GM12878 (cell line): ENCODE measurements around the gene SYTL5. TPM values are rescaled to one million over a fixed set of nuclear protein-coding genes. Genes with fewer than 3 reads are reported as not detected.

ENCODE experiments used
- ATAC-seq: fragments of 200-7000 bp; cut with Tn5 transposase; 3 replicates; pipeline ENCODE4 v1.9.1; 2020; ENCODE audit warnings: mild to moderate bottlenecking, moderate library complexity
- BruUV-seq: library from RNA; stranded (reverse); fragments of 400-500 nt; replicated peaks from 2 replicates; lab custom pipeline; 2021; lab: Mats Ljungman, UMichigan
- CTCF ChIA-PET: fragments of 300-600 bp; sonication (Branson Sonifier 250); formaldehyde crosslinking; extraction: SDS; loops from one replicate; lab custom pipeline; 2021; ENCODE audit warnings: inconsistent platforms; lab: Yijun Ruan, JAX
- POLR2A ChIA-PET: fragments of 350-600 bp; formaldehyde crosslinking; extraction: SDS; loops from one replicate; lab custom pipeline; 2021; ENCODE audit warnings: inconsistent platforms; lab: Charles Lee
- RAD21 ChIA-PET: fragments of 300-600 bp; sonication (Branson Sonifier 250); formaldehyde crosslinking; loops from one replicate; lab custom pipeline; 2023; ENCODE audit warnings: antibody characterized with exemption; ENCODE audit not compliant: unreplicated experiment; lab: Charles Lee
- SMC1A ChIA-PET: fragments of 300-600 bp; sonication (Branson Sonifier 250); formaldehyde crosslinking; loops from one replicate; lab custom pipeline; 2023; ENCODE audit not compliant: unreplicated experiment, uncharacterized antibody; lab: Charles Lee
- DNase-seq: peaks from one replicate; pipeline ENCODE4 v3.0.0-alpha.2; 2011; ENCODE audit warnings: low read depth, low spot score
- FAIRE-seq: peaks from 3 replicates; lab custom pipeline; 2011; peaks lifted over from hg19 to GRCh38; lab: Jason Lieb, UNC
- H2AFZ ChIP-seq: 2 replicates; pipeline ENCODE4 v1.6.0; 2011; ENCODE audit warnings: low read depth, low read length, control low read depth; ENCODE audit not compliant: control insufficient read depth
- H3K27ac ChIP-seq: 2 replicates; pipeline ENCODE4 v1.5.1; 2011; ENCODE audit warnings: control low read depth; ENCODE audit not compliant: control insufficient read depth, insufficient read depth
- H3K27me3 ChIP-seq, 2 experiments: replicated peaks in 1 of 2; 2 replicates each; pipeline versions ENCODE4 v1.6.0 to v1.6.1; 2011; ENCODE audit warnings: low read length in 1 of 2; ENCODE audit not compliant: control insufficient read depth in 2 of 2, insufficient read depth in 2 of 2
- H3K36me3 ChIP-seq, 2 experiments: 2 replicates each; pipeline ENCODE4 v1.5.1; 2011; ENCODE audit warnings: low read length in 1 of 2; ENCODE audit not compliant: control insufficient read depth in 2 of 2, insufficient read depth in 2 of 2
- H3K4me1 ChIP-seq: 2 replicates; pipeline ENCODE4 v1.6.1; 2011; ENCODE audit warnings: mild to moderate bottlenecking, low read length, moderate library complexity, mixed read lengths; ENCODE audit not compliant: control insufficient read depth, insufficient read depth
- H3K4me2 ChIP-seq: 2 replicates; pipeline ENCODE4 v1.6.0; 2011; ENCODE audit warnings: control low read depth; ENCODE audit not compliant: control insufficient read depth, insufficient read depth
- H3K4me3 ChIP-seq: fragments of 200-600 bp; sonication (generic); 2 replicates; pipeline ENCODE4 v1.5.1; 2016
- H3K79me2 ChIP-seq: 2 replicates; pipeline ENCODE4 v1.6.0; 2011; ENCODE audit warnings: low read length; ENCODE audit not compliant: control insufficient read depth, insufficient read depth
- H3K9ac ChIP-seq: 2 replicates; pipeline ENCODE4 v1.8.0; 2011; ENCODE audit warnings: low read length, control low read depth, mixed read lengths; ENCODE audit not compliant: control insufficient read depth, insufficient read depth
- H3K9me3 ChIP-seq: replicated peaks from 3 replicates; pipeline ENCODE4 v1.5.1; 2011; ENCODE audit warnings: mild to moderate bottlenecking, low read length; ENCODE audit not compliant: control insufficient read depth, insufficient read depth
- H4K20me1 ChIP-seq: 2 replicates; pipeline ENCODE4 v1.6.0; 2011; ENCODE audit not compliant: control insufficient read depth, insufficient read depth
- ATF2 ChIP-seq: IDR thresholded peaks from 2 replicates; pipeline ENCODE4 v1.6.1; 2012; ENCODE audit warnings: low read length, inconsistent platforms
- ESRRA ChIP-seq: IDR thresholded peaks from 2 replicates; pipeline ENCODE4 v1.6.1; 2012; ENCODE audit warnings: mild to moderate bottlenecking, low read length, improper control_type of control experiment
- HDAC2 ChIP-seq: fragments of 200-600 bp; sonication (generic); IDR thresholded peaks from 2 replicates; pipeline ENCODE4 v1.6.1; 2017
- MTA3 ChIP-seq: IDR thresholded peaks from 2 replicates; pipeline ENCODE4 v1.6.1; 2012; ENCODE audit warnings: low read length, inconsistent platforms, borderline replicate concordance
- PAX5 ChIP-seq: IDR thresholded peaks from 2 replicates; pipeline ENCODE4 v1.6.1; 2011; ENCODE audit warnings: low read depth, low read length, borderline replicate concordance
- RELB ChIP-seq: fragments of 450-650 bp; IDR thresholded peaks from 2 replicates; pipeline ENCODE4 v1.6.1; 2017; ENCODE audit warnings: low read depth, mild to moderate bottlenecking, moderate library complexity
- SMC3 ChIP-seq: IDR thresholded peaks from 2 replicates; pipeline ENCODE4 v1.6.1; 2011; ENCODE audit warnings: low read length, improper control_type of control experiment, borderline replicate concordance
- ZNF384 ChIP-seq: IDR thresholded peaks from 2 replicates; pipeline ENCODE4 v1.6.1; 2012; ENCODE audit warnings: low read depth, mild to moderate bottlenecking, low read length, improper control_type of control experiment, borderline replicate concordance
- WGBS: methylation state at CpG from one replicate; pipeline ENCODE4 v1.1.6; 2016; ENCODE audit warnings: low lambda C conversion rate; ENCODE audit not compliant: insufficient replicate concordance, insufficient coverage; ENCODE audit errors: missing lambda C conversion rate; 5-methylcytosine and 5-hydroxymethylcytosine counted together
- in situ Hi-C: fragments of 300-500 bp; cut with MboI; formaldehyde crosslinking; loops from 9 replicates; pipeline ENCODE4 v1.14.3; 2018; ENCODE audit warnings: mixed read lengths
- intact Hi-C: fragments of 100-400 bp; cut with micrococcal nuclease; formaldehyde crosslinking; loops from one replicate; pipeline ENCODE4 v1.14.2; 2022; ENCODE audit not compliant: unreplicated experiment
- polyA plus RNA-seq, 11 experiments: library from polyadenylated mRNA; depleted of rRNA in 4 of 11; unstranded in 6 of 11; stranded (reverse) in 5 of 11; fragments of >200 nt; fragmentation: Nextera tagmentation in 4 of 11; fragmentation: Illumina TruSeq in 1 of 11; extraction: Ambion mirVana in 4 of 11; extraction: Trizol in 1 of 11; gene quantifications; 1 replicate in 1 of 11; 2 replicates in 10 of 11; pipeline versions ENCODE4 v1.2.1 to v1.2.3, GENCODE V29; 2011 to 2016; ENCODE audit warnings: inconsistent platforms in 2 of 11, missing spikeins in 2 of 11, low read depth in 1 of 11
- total RNA-seq, 4 experiments: library from RNA; depleted of rRNA in 3 of 4; stranded (reverse); fragments of >200 nt in 3 of 4; fragmentation: Illumina TruSeq in 1 of 4; extraction: Trizol in 1 of 4; gene quantifications; 2 replicates each; pipeline versions ENCODE4 v1.2.1 to v1.2.3, GENCODE V29; 2013 to 2021

SYTL5 gene
- total and polyA plus RNA-seq, 10 of the 15 experiments (the other 5 are each of a cell fraction or from before 2014, with no cell fraction given) = 0.01 to 0.20 (median 0.04) TPM; not detected in 3

GRCh38 chrX:38105216-38105725 is 98.9 kb downstream of the SYTL5 start:
- Histone ChIP-seq H3K79me2 (no peaks in the 10 kb centered on the region), H3K9ac (no peak overlapping the region)
- intact Hi-C loops = loop anchor here (2.0 to 10.0 kb wide), 3 partner anchors 62 to 178 kb away; no protein-coding TSS in a partner anchor
- no peak for TF ChIP-seq ATF2
- no peak for TF ChIP-seq ESRRA
- TF ChIP-seq, all 136 proteins: peak for 0
- no peak for DNase-seq
- Histone ChIP-seq H2AFZ (no peak overlapping the region), H3K27me3 (no peaks in the 10 kb centered on the region), H3K4me1 (no peaks in the 10 kb centered on the region), H3K4me3 (no peak overlapping the region), H3K4me2 (no peak overlapping the region), H3K36me3 (no peaks in the 10 kb centered on the region), H3K27ac (no peak overlapping the region), H4K20me1 (no peaks in the 10 kb centered on the region), H3K9me3 (no peaks in the 10 kb centered on the region)
- RAD21 ChIA-PET = interaction anchor here (1.3 kb wide), 1 partner anchor 61 kb away, joined by 6 read pairs; no protein-coding TSS in a partner anchor
- 53% methylated on average over 6 of the region's 6 CpGs for WGBS
- CTCF ChIA-PET = interaction anchor here (2.8 kb wide), 1 partner anchor 61 kb away, joined by 12 read pairs; no protein-coding TSS in a partner anchor
- ATAC-seq = no peak
- in situ Hi-C loops = no loop called here
- FAIRE-seq = no peak
- BruUV-seq = no TSS peak
- SMC1A ChIA-PET = interaction anchor here (0.7 to 2.1 kb wide), 5 partner anchors 12 to 61 kb away, joined by 3 to 11 read pairs (median 3); no protein-coding TSS in a partner anchor
- POLR2A ChIA-PET = interaction anchor here (0.8 kb wide), 1 partner anchor 48 kb away, joined by 4 read pairs; no protein-coding TSS in a partner anchor

GRCh38 chrX:38106991-38107655 is 100.8 kb downstream of the SYTL5 start:
- FAIRE-seq (no peak), ATAC-seq (no peak), DNase-seq (no peak)
- no peak overlapping the region for H2AFZ ChIP-seq
- no peaks in the 10 kb centered on the region for H3K27me3 ChIP-seq
- BruUV-seq = no TSS peak
- RAD21 ChIA-PET = interaction anchor here (0.9 to 1.2 kb wide), 2 partner anchors 9 to 59 kb away, joined by 3 read pairs; no protein-coding TSS in a partner anchor
- SMC1A ChIA-PET = interaction anchor here (1.2 to 2.1 kb wide), 2 partner anchors 21 to 59 kb away, joined by 3 to 11 read pairs; no protein-coding TSS in a partner anchor
- CTCF ChIA-PET = interaction anchor here (2.8 kb wide), 1 partner anchor 59 kb away, joined by 12 read pairs; no protein-coding TSS in a partner anchor
- intact Hi-C loops (loop anchor here (10.0 kb wide), 1 partner anchor 168 kb away; no protein-coding TSS in a partner anchor), in situ Hi-C loops (no loop called here)
- H3K4me2 ChIP-seq = no peak overlapping the region
- H3K36me3 ChIP-seq = no peaks in the 10 kb centered on the region
- H3K9ac ChIP-seq = no peak overlapping the region
- H3K4me3 ChIP-seq = no peak overlapping the region
- H3K79me2 ChIP-seq = no peaks in the 10 kb centered on the region
- H3K27ac ChIP-seq = no peak overlapping the region
- H3K4me1 ChIP-seq = no peaks in the 10 kb centered on the region
- no peaks in the 10 kb centered on the region for H4K20me1 ChIP-seq
- POLR2A ChIA-PET = no interaction called here
- no peaks in the 10 kb centered on the region for H3K9me3 ChIP-seq
- TF ChIP-seq ZNF384 = no peak
- no peak for TF ChIP-seq RELB
- TF ChIP-seq PAX5 = no peak
- TF ChIP-seq MTA3 = no peak
- TF ChIP-seq SMC3 = no peak
- no peak for TF ChIP-seq HDAC2
- WGBS = 49% methylated on average over 6 of the region's 6 CpGs
